Eye (tissue), 1 donor: ENCODE data around the gene CHST7.

ENCODE experiments used
- DNase-seq: peaks from one replicate; pipeline ENCODE4 v3.0.0-alpha.2; 2015

CHST7 gene

GRCh38 chrX:46573892-46574773 is 568 bp downstream of the CHST7 start:
- DNase-seq: peak; percentile 73

- peak; percentile 31 for DNase-seq
These were observed 1.3 kb downstream of the CHST7 start for GRCh38 chrX:46574774-46575381.

- peak; percentile 23 for DNase-seq
These were observed 2.0 kb downstream of the CHST7 start for GRCh38 chrX:46575586-46575985.

- DNase-seq: no peak
These were observed 2.4 kb downstream of the CHST7 start for GRCh38 chrX:46575991-46576392.

- no peak for DNase-seq
These were observed 2.9 kb downstream of the CHST7 start for GRCh38 chrX:46576458-46576857.

GRCh38 chrX:46577221-46578005 is 3.8 kb downstream of the CHST7 start:
- DNase-seq: no peak

- DNase-seq: no peak
These were observed 5.7 kb downstream of the CHST7 start for GRCh38 chrX:46579250-46579649.

- no peak for DNase-seq
These were observed 7.0 kb downstream of the CHST7 start for GRCh38 chrX:46580613-46581012.

GRCh38 chrX:46582325-46582724 is 8.8 kb downstream of the CHST7 start:
- DNase-seq: no peak

- peak; percentile 38 for DNase-seq
These were observed 9.4 kb downstream of the CHST7 start for GRCh38 chrX:46582966-46583365.

- DNase-seq: no peak
These were observed 11.2 kb downstream of the CHST7 start for GRCh38 chrX:46584736-46585135.

GRCh38 chrX:46587158-46587557 is 13.6 kb downstream of the CHST7 start:
- DNase-seq: no peak

- no peak for DNase-seq
These were observed 14.2 kb downstream of the CHST7 start for GRCh38 chrX:46587753-46588171.

- DNase-seq: peak; percentile 20
These were observed 14.7 kb downstream of the CHST7 start for GRCh38 chrX:46588263-46588662.

GRCh38 chrX:46589977-46590723 is 16.6 kb downstream of the CHST7 start:
- DNase-seq: no peak

GRCh38 chrX:46595084-46595483 is 21.5 kb downstream of the CHST7 start:
- no peak for DNase-seq

- no peak for DNase-seq
These were observed 23.6 kb downstream of the CHST7 start for GRCh38 chrX:46597208-46597607.

GRCh38 chrX:46597771-46598170 is 24.2 kb downstream of the CHST7 start:
- no peak for DNase-seq

GRCh38 chrX:46599051-46599560 is 25.5 kb downstream of the CHST7 start:
- no peak for DNase-seq

- DNase-seq: no peak
These were observed 27.7 kb downstream of the CHST7 start for GRCh38 chrX:46601283-46601682.

- no peak for DNase-seq
These were observed 29.0 kb downstream of the CHST7 start for GRCh38 chrX:46602468-46603102.

- no peak for DNase-seq
These were observed 34.4 kb downstream of the CHST7 start for GRCh38 chrX:46607916-46608315.
